Measurements from ENCODE around the gene PNPLA5.

PNPLA5 gene

GRCh38 chr22:43891360-43892182, at the start of gene PNPLA5:
Gene PNPLA5, minus strand, starts transcription at chr22:43892013. Its CDS starts 133 bp downstream, at chr22:43891880.
- Mint-ChIP-seq H3K4me3 (no peak within 1 kb of the TSS), H3K4me1 (ENCODE audit: low read depth) (no peaks in the 10 kb centered on the region), H3K36me3 (no peaks in the 10 kb centered on the region), H3K9me3 (ENCODE audit: low read depth) (no peaks in the 10 kb centered on the region), H3K27me3 (peaks cover 22% of the 10 kb centered on the region), H3K27ac (no peak within 1 kb of the TSS)

- H3K27me3 Mint-ChIP-seq: peaks cover 14% of the 10 kb centered on the region
- no peak overlapping the region for H3K4me3 Mint-ChIP-seq
These were observed 49.6 kb upstream of the PNPLA5 start for GRCh38 chr22:43941449-43941848.

GRCh38 chr22:43931771-43932170, 40.0 kb upstream of the PNPLA5 start:
- Mint-ChIP-seq H3K9me3 (ENCODE audit: low read depth) (no peaks in the 10 kb centered on the region), H3K27ac (no peak overlapping the region), H3K4me1 (ENCODE audit: low read depth) (no peaks in the 10 kb centered on the region), H3K27me3 (peaks cover 5% of the 10 kb centered on the region), H3K4me3 (no peak overlapping the region), H3K36me3 (no peaks in the 10 kb centered on the region)

More at GRCh38 chr22:43941449-43941848, 49.6 kb upstream of the PNPLA5 start:
- no peaks in the 10 kb centered on the region for H3K9me3 Mint-ChIP-seq (ENCODE audit: low read depth)
- no peak overlapping the region for H3K27ac Mint-ChIP-seq
- peaks cover 4% of the 10 kb centered on the region for H3K36me3 Mint-ChIP-seq
- peaks cover 1% of the 10 kb centered on the region for H3K4me1 Mint-ChIP-seq (ENCODE audit: low read depth)

GRCh38 chr22:43928908-43929307, 37.1 kb upstream of the PNPLA5 start:
- H3K9me3 Mint-ChIP-seq (ENCODE audit: low read depth): no peaks in the 10 kb centered on the region

GRCh38 chr22:43928468-43928867, 36.7 kb upstream of the PNPLA5 start:
- H3K4me1 Mint-ChIP-seq (ENCODE audit: low read depth): no peaks in the 10 kb centered on the region
- H3K27me3 Mint-ChIP-seq: no peaks in the 10 kb centered on the region
- H3K27ac Mint-ChIP-seq: no peak overlapping the region
- H3K4me3 Mint-ChIP-seq: no peak overlapping the region
- H3K9me3 Mint-ChIP-seq (ENCODE audit: low read depth): no peaks in the 10 kb centered on the region
- H3K36me3 Mint-ChIP-seq: no peaks in the 10 kb centered on the region

More at GRCh38 chr22:43928908-43929307, 37.1 kb upstream of the PNPLA5 start:
- H3K4me1 Mint-ChIP-seq (ENCODE audit: low read depth): no peaks in the 10 kb centered on the region
- H3K4me3 Mint-ChIP-seq: no peak overlapping the region
- H3K27ac Mint-ChIP-seq: no peak overlapping the region
- no peaks in the 10 kb centered on the region for H3K27me3 Mint-ChIP-seq
- H3K36me3 Mint-ChIP-seq: no peaks in the 10 kb centered on the region

GRCh38 chr22:43926349-43926710, 34.5 kb upstream of the PNPLA5 start:
- H3K9me3 Mint-ChIP-seq (ENCODE audit: low read depth): no peaks in the 10 kb centered on the region
- no peak overlapping the region for H3K4me3 Mint-ChIP-seq
- peaks cover 4% of the 10 kb centered on the region for H3K4me1 Mint-ChIP-seq (ENCODE audit: low read depth)
- peaks cover 2% of the 10 kb centered on the region for H3K27me3 Mint-ChIP-seq
- no peaks in the 10 kb centered on the region for H3K36me3 Mint-ChIP-seq
- no peak overlapping the region for H3K27ac Mint-ChIP-seq

- Mint-ChIP-seq H3K4me3 (peak overlapping the region; percentile 61), H3K27me3 (peaks cover 2% of the 10 kb centered on the region), H3K27ac (no peak overlapping the region), H3K36me3 (no peaks in the 10 kb centered on the region), H3K4me1 (ENCODE audit: low read depth) (peaks cover 4% of the 10 kb centered on the region), H3K9me3 (ENCODE audit: low read depth) (no peaks in the 10 kb centered on the region)
These were observed 33.9 kb upstream of the PNPLA5 start for GRCh38 chr22:43925433-43926348.

- Mint-ChIP-seq H3K36me3 (no peaks in the 10 kb centered on the region), H3K4me3 (peak overlapping the region; percentile 61), H3K4me1 (ENCODE audit: low read depth) (peaks cover 4% of the 10 kb centered on the region), H3K27ac (no peak overlapping the region), H3K27me3 (peaks cover 2% of the 10 kb centered on the region), H3K9me3 (ENCODE audit: low read depth) (no peaks in the 10 kb centered on the region)
These were observed 33.1 kb upstream of the PNPLA5 start for GRCh38 chr22:43924877-43925276.

GRCh38 chr22:43923631-43924464, 32.0 kb upstream of the PNPLA5 start, which contains the start of gene PNPLA3:
Gene PNPLA3, plus strand, starts transcription at chr22:43923805. Its CDS starts 107 bp downstream, at chr22:43923912.
- peak within 1 kb of the TSS; percentile 82 for H3K4me3 Mint-ChIP-seq
- H3K36me3 Mint-ChIP-seq: no peaks in the 10 kb centered on the region
- H3K4me1 Mint-ChIP-seq (ENCODE audit: low read depth): peaks cover 4% of the 10 kb centered on the region
- H3K27ac Mint-ChIP-seq: no peak within 1 kb of the TSS
- H3K27me3 Mint-ChIP-seq: peaks cover 2% of the 10 kb centered on the region
- no peaks in the 10 kb centered on the region for H3K9me3 Mint-ChIP-seq (ENCODE audit: low read depth)

GRCh38 chr22:43923191-43923590, 31.4 kb upstream of the PNPLA5 start:
- H3K27me3 Mint-ChIP-seq: peaks cover 2% of the 10 kb centered on the region

GRCh38 chr22:43922123-43922522, 30.3 kb upstream of the PNPLA5 start:
- Mint-ChIP-seq H3K36me3 (no peaks in the 10 kb centered on the region), H3K27ac (no peak overlapping the region), H3K4me1 (ENCODE audit: low read depth) (peaks cover 4% of the 10 kb centered on the region), H3K27me3 (peaks cover 5% of the 10 kb centered on the region), H3K9me3 (ENCODE audit: low read depth) (no peaks in the 10 kb centered on the region), H3K4me3 (no peak overlapping the region)

More at GRCh38 chr22:43923191-43923590, 31.4 kb upstream of the PNPLA5 start:
- H3K4me1 Mint-ChIP-seq (ENCODE audit: low read depth): peaks cover 4% of the 10 kb centered on the region
- peak overlapping the region; percentile 82 for H3K4me3 Mint-ChIP-seq
- H3K9me3 Mint-ChIP-seq (ENCODE audit: low read depth): no peaks in the 10 kb centered on the region
- H3K36me3 Mint-ChIP-seq: no peaks in the 10 kb centered on the region
- no peak overlapping the region for H3K27ac Mint-ChIP-seq

GRCh38 chr22:43921370-43921769, 29.6 kb upstream of the PNPLA5 start:
- no peaks in the 10 kb centered on the region for H3K9me3 Mint-ChIP-seq (ENCODE audit: low read depth)
- peaks cover 8% of the 10 kb centered on the region for H3K27me3 Mint-ChIP-seq
- H3K4me1 Mint-ChIP-seq (ENCODE audit: low read depth): peaks cover 4% of the 10 kb centered on the region
- no peaks in the 10 kb centered on the region for H3K36me3 Mint-ChIP-seq
- no peak overlapping the region for H3K27ac Mint-ChIP-seq
- no peak overlapping the region for H3K4me3 Mint-ChIP-seq

- Mint-ChIP-seq H3K36me3 (no peaks in the 10 kb centered on the region), H3K4me3 (no peak overlapping the region), H3K27ac (no peak overlapping the region), H3K4me1 (ENCODE audit: low read depth) (peaks cover 4% of the 10 kb centered on the region), H3K27me3 (peaks cover 8% of the 10 kb centered on the region), H3K9me3 (ENCODE audit: low read depth) (no peaks in the 10 kb centered on the region)
These were observed 27.5 kb upstream of the PNPLA5 start for GRCh38 chr22:43919106-43919973.

Data from activated naive CD8-positive, alpha-beta T cell (primary cell).